Inflammatory macrophage (primary cell): ENCODE measurements around the gene KRTAP21-2.
"Not testable (repeated sequence)": the region's sequence is repeated elsewhere in the genome, so short reads cannot be mapped to it uniquely, and the experiment has no call there.

ENCODE experiments used
- DNase-seq, 2 donors: peaks; one replicate each; pipeline ENCODE4 v3.0.0-alpha.2; 2020 to 2022
- total RNA-seq, 18 experiments: gene quantifications; one replicate each; lab custom pipeline; 2026; ENCODE audit warnings: mixed read lengths in 6 of 18, inconsistent platforms in 2 of 18; lab: John Stamatoyannopoulos, UW

Gene KRTAP21-2
- total RNA-seq: 0 reads per million in 18 experiments

- DNase-seq: no peak
Observed at GRCh38 chr21:30747159-30747558, at the start of gene KRTAP21-2. Gene KRTAP21-2, minus strand, starts transcription at chr21:30747259. Its CDS starts 57 bp downstream, at chr21:30747202.

- DNase-seq: no peak
Observed at GRCh38 chr21:30793581-30794314, 46.7 kb upstream of the KRTAP21-2 start.

- DNase-seq: no peak
Observed at GRCh38 chr21:30779249-30779648, 32.2 kb upstream of the KRTAP21-2 start.

- no peak for DNase-seq
Observed at GRCh38 chr21:30769724-30770431, 22.8 kb upstream of the KRTAP21-2 start.

- DNase-seq: no peak
Observed at GRCh38 chr21:30760776-30761175, 13.7 kb upstream of the KRTAP21-2 start.

- no peak for DNase-seq
Observed at GRCh38 chr21:30758306-30758705, 11.2 kb upstream of the KRTAP21-2 start.

- not testable (repeated sequence) for DNase-seq
Observed at GRCh38 chr21:30755328-30755727, 8.3 kb upstream of the KRTAP21-2 start, which contains the start of gene KRTAP21-1. Gene KRTAP21-1, minus strand, starts transcription at chr21:30755428. Its CDS starts 50 bp downstream, at chr21:30755378.

- DNase-seq: no peak
Observed at GRCh38 chr21:30740462-30740861, 6.6 kb downstream of the KRTAP21-2 start.

GRCh38 chr21:30733026-30733425 is 14.0 kb downstream of the KRTAP21-2 start:
- DNase-seq: no peak

GRCh38 chr21:30726726-30727125 is 20.3 kb downstream of the KRTAP21-2 start:
- DNase-seq: no peak

GRCh38 chr21:30719401-30719800 is 27.7 kb downstream of the KRTAP21-2 start:
- DNase-seq: no peak

- no peak for DNase-seq
Observed at GRCh38 chr21:30718239-30718909, 28.7 kb downstream of the KRTAP21-2 start, which contains the start of gene KRTAP21-3. Gene KRTAP21-3, minus strand, starts transcription at chr21:30718777. Its CDS starts 18 bp downstream, at chr21:30718759.

GRCh38 chr21:30717105-30717504 is 30.0 kb downstream of the KRTAP21-2 start:
- no peak for DNase-seq

- DNase-seq: no peak
Observed at GRCh38 chr21:30714946-30715345, 32.1 kb downstream of the KRTAP21-2 start.

- DNase-seq: no peak
Observed at GRCh38 chr21:30714456-30714855, 32.6 kb downstream of the KRTAP21-2 start.

- no peak for DNase-seq
Observed at GRCh38 chr21:30713766-30714165, 33.3 kb downstream of the KRTAP21-2 start.

- DNase-seq: no peak
Observed at GRCh38 chr21:30710499-30710898, 36.6 kb downstream of the KRTAP21-2 start.

GRCh38 chr21:30707409-30707808 is 39.6 kb downstream of the KRTAP21-2 start:
- DNase-seq: no peak
